SU-DHL-6 (cell line): ENCODE data around the gene ANKHD1.

Source experiments
- H2AFZ ChIP-seq: fragments of 200-600 bp; sonication (generic); 2 replicates; pipeline ENCODE4 v1.6.1; 2014; ENCODE audit warnings: low read depth, mild to moderate bottlenecking, moderate library complexity, mixed read lengths, antibody characterized with exemption, low read length; ENCODE audit not compliant: severe bottlenecking
- H3F3A ChIP-seq: fragments of 200-600 bp; shearing (Covaris generic); 2 replicates; pipeline ENCODE4 v1.6.0; 2016; ENCODE audit warnings: antibody characterized with exemption, mild to moderate bottlenecking; ENCODE audit not compliant: insufficient read depth
- H3K27ac ChIP-seq: fragments of 200-600 bp; sonication (generic); 2 replicates; pipeline ENCODE4 v1.5.1; 2016; ENCODE audit warnings: low read depth, mild to moderate bottlenecking, low read length, moderate library complexity, mixed read lengths
- H3K27me3 ChIP-seq: fragments of 200-600 bp; sonication (generic), shearing (Covaris generic); 2 replicates; pipeline ENCODE4 v1.6.0; 2014; ENCODE audit warnings: mild to moderate bottlenecking, low read length
- H3K36me3 ChIP-seq: fragments of 200-600 bp; sonication (generic); 2 replicates; pipeline ENCODE4 v1.6.1; 2014; ENCODE audit warnings: mild to moderate bottlenecking, low read length, mixed read lengths
- H3K4me2 ChIP-seq: fragments of 300-600, 200-600 bp; shearing (Covaris generic), sonication (generic); 2 replicates; pipeline ENCODE4 v1.6.0; 2014; ENCODE audit warnings: low read length, low read depth, mild to moderate bottlenecking; ENCODE audit not compliant: poor library complexity, severe bottlenecking
- H3K4me3 ChIP-seq: fragments of 200-600 bp; sonication (generic); 2 replicates; pipeline ENCODE4 v1.5.1; 2014; ENCODE audit warnings: antibody characterized with exemption, low read length, mild to moderate bottlenecking, mixed read lengths; ENCODE audit not compliant: insufficient read depth, poor library complexity, severe bottlenecking
- H3K79me2 ChIP-seq: fragments of 200-600 bp; sonication (generic); 2 replicates; pipeline ENCODE4 v1.6.1; 2014; ENCODE audit warnings: mild to moderate bottlenecking, low read length, moderate library complexity; ENCODE audit not compliant: insufficient read depth
- H3K9ac ChIP-seq: fragments of 200-600 bp; sonication (generic); 2 replicates; pipeline ENCODE4 v1.7.0; 2014; ENCODE audit warnings: mild to moderate bottlenecking, low read length
- H3K9me2 ChIP-seq: fragments of 200-600 bp; sonication (generic); replicated peaks from 2 replicates; pipeline ENCODE4 v1.6.1; 2014; ENCODE audit warnings: low read length; ENCODE audit not compliant: insufficient read depth
- H3K9me3 ChIP-seq: fragments of 200-600 bp; sonication (generic); 2 replicates; pipeline ENCODE4 v1.6.1; 2014; ENCODE audit warnings: low read length, mixed read lengths; ENCODE audit not compliant: insufficient read depth
- H4K20me1 ChIP-seq: fragments of 200-600 bp; sonication (generic); 2 replicates; pipeline ENCODE4 v1.6.1; 2014; ENCODE audit warnings: low read depth, mild to moderate bottlenecking, antibody characterized with exemption, low read length, moderate library complexity, mixed read lengths
- EZH2phosphoT487 ChIP-seq: fragments of 200-600 bp; sonication (generic), shearing (Covaris generic); conservative IDR thresholded peaks from 2 replicates; pipeline ENCODE4 v1.6.1; 2018; ENCODE audit warnings: mild to moderate bottlenecking, antibody characterized with exemption, low read length, moderate library complexity, mixed read lengths
- TF ChIP-seq, protein P1 (sequence below): fragments of 200-600 bp; sonication (generic); IDR thresholded peaks from one replicate; pipeline ENCODE4 v1.5.1; 2017; ENCODE audit warnings: antibody characterized with exemption, mild to moderate bottlenecking, low read length, moderate library complexity; ENCODE audit not compliant: insufficient read depth, poor library complexity, severe bottlenecking

The ANKHD1 gene

DNA sequence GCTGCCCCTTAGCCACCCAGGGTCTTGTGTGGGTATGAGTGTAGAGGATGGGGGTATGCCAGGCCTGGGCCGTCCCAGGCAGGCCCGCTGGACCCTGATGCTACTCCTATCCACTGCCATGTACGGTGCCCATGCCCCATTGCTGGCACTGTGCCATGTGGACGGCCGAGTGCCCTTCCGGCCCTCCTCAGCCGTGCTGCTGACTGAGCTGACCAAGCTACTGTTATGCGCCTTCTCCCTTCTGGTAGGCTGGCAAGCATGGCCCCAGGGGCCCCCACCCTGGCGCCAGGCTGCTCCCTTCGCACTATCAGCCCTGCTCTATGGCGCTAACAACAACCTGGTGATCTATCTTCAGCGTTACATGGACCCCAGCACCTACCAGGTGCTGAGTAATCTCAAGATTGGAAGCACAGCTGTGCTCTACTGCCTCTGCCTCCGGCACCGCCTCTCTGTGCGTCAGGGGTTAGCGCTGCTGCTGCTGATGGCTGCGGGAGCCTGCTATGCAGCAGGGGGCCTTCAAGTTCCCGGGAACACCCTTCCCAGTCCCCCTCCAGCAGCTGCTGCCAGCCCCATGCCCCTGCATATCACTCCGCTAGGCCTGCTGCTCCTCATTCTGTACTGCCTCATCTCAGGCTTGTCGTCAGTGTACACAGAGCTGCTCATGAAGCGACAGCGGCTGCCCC, 165.6 kb downstream of the ANKHD1 start:
- H4K20me1 ChIP-seq: no peaks in the 10 kb centered on the region
- H3K27me3 ChIP-seq: no peaks in the 10 kb centered on the region
- no peak overlapping the region for H3K4me2 ChIP-seq
- H3K9ac ChIP-seq: no peak overlapping the region
- H2AFZ ChIP-seq: no peak overlapping the region
- no peaks in the 10 kb centered on the region for H3F3A ChIP-seq
- no peaks in the 10 kb centered on the region for H3K36me3 ChIP-seq
- H3K9me3 ChIP-seq: no peaks in the 10 kb centered on the region
- peaks cover 15% of the 10 kb centered on the region; the same call in 1 of the 2 replicates for H3K79me2 ChIP-seq
- H3K4me3 ChIP-seq: no peak overlapping the region
- H3K27ac ChIP-seq: no peak overlapping the region
- H3K9me2 ChIP-seq: no peaks in the 10 kb centered on the region
- TF ChIP-seq, protein P1, sequence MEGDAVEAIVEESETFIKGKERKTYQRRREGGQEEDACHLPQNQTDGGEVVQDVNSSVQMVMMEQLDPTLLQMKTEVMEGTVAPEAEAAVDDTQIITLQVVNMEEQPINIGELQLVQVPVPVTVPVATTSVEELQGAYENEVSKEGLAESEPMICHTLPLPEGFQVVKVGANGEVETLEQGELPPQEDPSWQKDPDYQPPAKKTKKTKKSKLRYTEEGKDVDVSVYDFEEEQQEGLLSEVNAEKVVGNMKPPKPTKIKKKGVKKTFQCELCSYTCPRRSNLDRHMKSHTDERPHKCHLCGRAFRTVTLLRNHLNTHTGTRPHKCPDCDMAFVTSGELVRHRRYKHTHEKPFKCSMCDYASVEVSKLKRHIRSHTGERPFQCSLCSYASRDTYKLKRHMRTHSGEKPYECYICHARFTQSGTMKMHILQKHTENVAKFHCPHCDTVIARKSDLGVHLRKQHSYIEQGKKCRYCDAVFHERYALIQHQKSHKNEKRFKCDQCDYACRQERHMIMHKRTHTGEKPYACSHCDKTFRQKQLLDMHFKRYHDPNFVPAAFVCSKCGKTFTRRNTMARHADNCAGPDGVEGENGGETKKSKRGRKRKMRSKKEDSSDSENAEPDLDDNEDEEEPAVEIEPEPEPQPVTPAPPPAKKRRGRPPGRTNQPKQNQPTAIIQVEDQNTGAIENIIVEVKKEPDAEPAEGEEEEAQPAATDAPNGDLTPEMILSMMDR: no peak
- no peak for TF ChIP-seq EZH2phosphoT487

DNA sequence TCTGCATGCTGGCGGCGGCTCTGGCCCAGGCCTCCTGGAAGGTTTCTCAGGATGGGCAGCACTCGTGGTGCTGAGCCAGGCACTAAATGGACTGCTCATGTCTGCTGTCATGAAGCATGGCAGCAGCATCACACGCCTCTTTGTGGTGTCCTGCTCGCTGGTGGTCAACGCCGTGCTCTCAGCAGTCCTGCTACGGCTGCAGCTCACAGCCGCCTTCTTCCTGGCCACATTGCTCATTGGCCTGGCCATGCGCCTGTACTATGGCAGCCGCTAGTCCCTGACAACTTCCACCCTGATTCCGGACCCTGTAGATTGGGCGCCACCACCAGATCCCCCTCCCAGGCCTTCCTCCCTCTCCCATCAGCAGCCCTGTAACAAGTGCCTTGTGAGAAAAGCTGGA, 166.2 kb downstream of the ANKHD1 start:
- no peaks in the 10 kb centered on the region for H3K27me3 ChIP-seq
- no peaks in the 10 kb centered on the region for H3K36me3 ChIP-seq
- H3K4me3 ChIP-seq: no peak overlapping the region

DNA sequence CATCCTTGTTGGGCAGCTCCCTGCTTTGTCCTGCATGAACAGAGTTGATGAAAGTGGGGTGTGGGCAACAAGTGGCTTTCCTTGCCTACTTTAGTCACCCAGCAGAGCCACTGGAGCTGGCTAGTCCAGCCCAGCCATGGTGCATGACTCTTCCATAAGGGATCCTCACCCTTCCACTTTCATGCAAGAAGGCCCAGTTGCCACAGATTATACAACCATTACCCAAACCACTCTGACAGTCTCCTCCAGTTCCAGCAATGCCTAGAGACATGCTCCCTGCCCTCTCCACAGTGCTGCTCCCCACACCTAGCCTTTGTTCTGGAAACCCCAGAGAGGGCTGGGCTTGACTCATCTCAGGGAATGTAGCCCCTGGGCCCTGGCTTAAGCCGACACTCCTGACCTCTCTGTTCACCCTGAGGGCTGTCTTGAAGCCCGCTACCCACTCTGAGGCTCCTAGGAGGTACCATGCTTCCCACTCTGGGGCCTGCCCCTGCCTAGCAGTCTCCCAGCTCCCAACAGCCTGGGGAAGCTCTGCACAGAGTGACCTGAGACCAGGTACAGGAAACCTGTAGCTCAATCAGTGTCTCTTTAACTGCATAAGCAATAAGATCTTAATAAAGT, 166.9 kb downstream of the ANKHD1 start:
- Histone ChIP-seq H3F3A (no peaks in the 10 kb centered on the region), H3K36me3 (no peaks in the 10 kb centered on the region), H3K4me2 (no peak overlapping the region), H3K9me3 (no peaks in the 10 kb centered on the region), H3K79me2 (peaks cover 15% of the 10 kb centered on the region; the same call in 1 of the 2 replicates), H4K20me1 (no peaks in the 10 kb centered on the region), H2AFZ (no peak overlapping the region), H3K9me2 (no peaks in the 10 kb centered on the region), H3K4me3 (no peak overlapping the region), H3K9ac (no peak overlapping the region), H3K27me3 (no peaks in the 10 kb centered on the region), H3K27ac (no peak overlapping the region)
- TF ChIP-seq, protein P1: no peak
- no peak for TF ChIP-seq EZH2phosphoT487

More for the DNA sequence above, 166.2 kb downstream of the ANKHD1 start:
- Histone ChIP-seq H3K9me2 (no peaks in the 10 kb centered on the region), H3K79me2 (peaks cover 15% of the 10 kb centered on the region; the same call in 1 of the 2 replicates), H3K9me3 (no peaks in the 10 kb centered on the region), H3K9ac (no peak overlapping the region), H3F3A (no peaks in the 10 kb centered on the region), H3K4me2 (no peak overlapping the region), H3K27ac (no peak overlapping the region), H4K20me1 (no peaks in the 10 kb centered on the region), H2AFZ (no peak overlapping the region)
- no peak for TF ChIP-seq EZH2phosphoT487
- TF ChIP-seq, protein P1: no peak
